OCI-LY7 (cell line): ENCODE measurements around the gene TBX2. TPM values are rescaled to one million over a fixed set of nuclear protein-coding genes. Genes with fewer than 3 reads are reported as not detected.

Experiments used
- BruUV-seq: library from RNA; stranded (reverse); fragments of 400-500 nt; replicated peaks from 2 replicates; lab custom pipeline; 2021; lab: Mats Ljungman, UMichigan
- CTCF ChIA-PET: fragments of 300-600 bp; sonication (Branson Sonifier 250); formaldehyde crosslinking; loops from one replicate; lab custom pipeline; 2022; ENCODE audit warnings: antibody characterized with exemption; ENCODE audit not compliant: unreplicated experiment; lab: Charles Lee
- POLR2A ChIA-PET: fragments of 300-600 bp; sonication (Branson Sonifier 250); formaldehyde crosslinking; loops from one replicate; lab custom pipeline; 2022; ENCODE audit warnings: antibody characterized with exemption; lab: Charles Lee
- DNase-seq: peaks from one replicate; pipeline ENCODE4 v3.0.0-alpha.2; 2015; ENCODE audit warnings: low spot score
- H2AFZ ChIP-seq: fragments of 200-600 bp; sonication (generic), shearing (Covaris generic); 2 replicates; pipeline ENCODE4 v1.6.1; 2014; ENCODE audit warnings: mild to moderate bottlenecking, antibody characterized with exemption, low read length, moderate library complexity
- H3K27ac ChIP-seq: fragments of 200-600 bp; sonication (generic); 2 replicates; pipeline ENCODE4 v1.5.1; 2014; ENCODE audit warnings: mixed run types, low read depth, mild to moderate bottlenecking, moderate library complexity, low read length, inconsistent platforms; ENCODE audit not compliant: poor library complexity, severe bottlenecking
- H3K36me3 ChIP-seq: fragments of 200-600 bp; sonication (generic); 2 replicates; pipeline ENCODE4 v1.6.1; 2014; ENCODE audit warnings: mild to moderate bottlenecking, antibody characterized with exemption, low read length, moderate library complexity, mixed read lengths; ENCODE audit not compliant: insufficient read depth
- H3K4me1 ChIP-seq: fragments of 200-600 bp; sonication (generic); 2 replicates; pipeline ENCODE4 v1.5.1; 2014; ENCODE audit warnings: mild to moderate bottlenecking, low read length; ENCODE audit not compliant: insufficient read depth, poor library complexity, severe bottlenecking
- H3K4me2 ChIP-seq: fragments of 200-600 bp; sonication (generic); 2 replicates; pipeline ENCODE4 v1.6.1; 2014; ENCODE audit warnings: mild to moderate bottlenecking, low read length
- H3K4me3 ChIP-seq: fragments of 200-600 bp; sonication (generic); 2 replicates; pipeline ENCODE4 v1.5.1; 2014; ENCODE audit warnings: mild to moderate bottlenecking, low read depth, low read length; ENCODE audit not compliant: poor library complexity, severe bottlenecking
- H3K79me2 ChIP-seq: fragments of 200-600 bp; sonication (generic); 2 replicates; pipeline ENCODE4 v1.6.1; 2016; ENCODE audit warnings: low read depth, mild to moderate bottlenecking, low read length, moderate library complexity, mixed read lengths; ENCODE audit not compliant: insufficient read depth
- H3K9me2 ChIP-seq: fragments of 200-600 bp; sonication (generic); 2 replicates; pipeline ENCODE4 v1.6.1; 2016; ENCODE audit warnings: mild to moderate bottlenecking, low read length, mixed read lengths; ENCODE audit not compliant: insufficient read depth
- H3K9me3 ChIP-seq: fragments of 200-600 bp; sonication (generic); 2 replicates; pipeline ENCODE4 v1.6.1; 2014; ENCODE audit warnings: mild to moderate bottlenecking, mixed run types, low read length, mixed read lengths
- H4K20me1 ChIP-seq: fragments of 200-600 bp; sonication (generic); 2 replicates; pipeline ENCODE4 v1.6.1; 2014; ENCODE audit warnings: mild to moderate bottlenecking, antibody characterized with exemption, low read length, moderate library complexity, mixed read lengths; ENCODE audit not compliant: insufficient read depth
- CTCF ChIP-seq: fragments of 200-600 bp; sonication (generic); conservative IDR thresholded peaks from 2 replicates; pipeline ENCODE4 v1.5.1; 2014; ENCODE audit warnings: mild to moderate bottlenecking, antibody characterized with exemption, low read length, moderate library complexity, mixed read lengths
- EZH2phosphoT487 ChIP-seq: fragments of 200-600 bp; sonication (generic); IDR thresholded peaks from 2 replicates; pipeline ENCODE4 v1.6.1; 2018; ENCODE audit warnings: low read depth, borderline replicate concordance, mild to moderate bottlenecking, mixed run types, antibody characterized with exemption, low read length, moderate library complexity, mixed read lengths
- intact Hi-C: fragments of 100-400 bp; cut with micrococcal nuclease; formaldehyde crosslinking; loops from one replicate; pipeline ENCODE4 v1.10.0; 2022; ENCODE audit not compliant: unreplicated experiment
- total RNA-seq, 2 experiments: library from RNA; depleted of rRNA in 1 of 2; stranded (reverse); fragments of >200 nt in 1 of 2; shearing (Covaris generic) in 1 of 2; gene quantifications; 2 replicates each; pipeline ENCODE4 v1.2.3, GENCODE V29; 2014 to 2022

The TBX2 gene
- total RNA-seq, 2 experiments from 2014 or later, result not detected

- H3K36me3 ChIP-seq, result no peaks in the 10 kb centered on the region
- no peak overlapping the region for H3K27ac ChIP-seq
- H3K9me2 ChIP-seq, result no peaks in the 10 kb centered on the region
- no peaks in the 10 kb centered on the region for H3K79me2 ChIP-seq
- no TSS peak for BruUV-seq
- TF ChIP-seq CTCF (no peak), EZH2phosphoT487 (no peak)
- H3K4me2 ChIP-seq, result no peak overlapping the region
- H3K4me1 ChIP-seq, result no peaks in the 10 kb centered on the region
- CTCF ChIA-PET, result no interaction called here
- intact Hi-C loops, result no loop called here
- no peaks in the 10 kb centered on the region for H4K20me1 ChIP-seq
- H3K4me3 ChIP-seq, result no peak overlapping the region
- POLR2A ChIA-PET, result no interaction called here
- no peak for DNase-seq
- H2AFZ ChIP-seq, result no peak overlapping the region
- H3K9me3 ChIP-seq, result no peaks in the 10 kb centered on the region
These were observed 3.0 kb upstream of the TBX2 start for GRCh38 chr17:61396586-61397085.

DNA sequence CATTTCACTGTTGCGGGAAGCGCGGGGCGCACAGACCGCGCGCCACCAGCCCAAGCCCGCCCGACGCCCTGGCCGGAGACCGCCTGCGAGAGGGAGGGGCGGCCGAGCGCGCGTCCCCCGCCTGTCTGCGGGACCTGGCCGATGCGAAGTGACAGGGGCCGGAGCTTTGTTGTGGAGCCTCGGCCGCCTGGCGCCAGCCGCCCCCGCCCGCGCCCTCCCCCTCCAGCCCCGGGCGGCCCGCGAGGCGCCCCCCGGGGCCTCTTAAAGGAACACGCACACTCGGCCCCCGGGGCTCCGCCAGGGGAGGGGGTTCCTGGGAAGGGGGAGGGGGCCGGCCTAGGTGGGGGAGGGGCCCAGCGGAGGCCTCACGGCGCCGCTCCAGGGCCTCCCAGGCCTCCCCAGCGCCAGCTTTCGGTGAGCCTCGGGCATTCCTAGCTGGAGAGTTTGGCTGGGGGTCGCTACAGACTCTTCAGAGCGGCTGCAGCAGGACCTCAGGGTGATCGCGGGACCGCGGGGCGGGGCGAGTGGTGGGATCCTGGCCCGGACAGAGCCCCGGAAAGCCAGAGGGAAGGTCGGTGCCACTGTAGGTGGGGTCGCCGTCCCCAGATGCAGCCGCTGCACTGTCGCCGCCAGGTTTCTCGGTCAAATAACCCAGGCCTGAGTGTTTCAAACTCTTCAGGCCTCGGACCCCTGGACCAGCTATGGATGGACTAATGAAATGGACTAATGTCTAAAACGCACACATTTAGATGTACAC is 2.4 kb upstream of the TBX2 start:
- no peaks in the 10 kb centered on the region for H3K79me2 ChIP-seq
- H3K9me3 ChIP-seq, result no peaks in the 10 kb centered on the region
- intact Hi-C loops, result no loop called here
- ChIA-PET CTCF (no interaction called here), POLR2A (no interaction called here)
- no peak overlapping the region for H3K4me3 ChIP-seq
- H2AFZ ChIP-seq, result no peak overlapping the region
- DNase-seq, result no peak
- H4K20me1 ChIP-seq, result no peaks in the 10 kb centered on the region
- H3K36me3 ChIP-seq, result no peaks in the 10 kb centered on the region
- TF ChIP-seq EZH2phosphoT487 (no peak), CTCF (no peak)
- no peak overlapping the region for H3K27ac ChIP-seq
- no peak overlapping the region for H3K4me2 ChIP-seq
- BruUV-seq, result no TSS peak
- H3K4me1 ChIP-seq, result no peaks in the 10 kb centered on the region
- H3K9me2 ChIP-seq, result no peaks in the 10 kb centered on the region

DNA sequence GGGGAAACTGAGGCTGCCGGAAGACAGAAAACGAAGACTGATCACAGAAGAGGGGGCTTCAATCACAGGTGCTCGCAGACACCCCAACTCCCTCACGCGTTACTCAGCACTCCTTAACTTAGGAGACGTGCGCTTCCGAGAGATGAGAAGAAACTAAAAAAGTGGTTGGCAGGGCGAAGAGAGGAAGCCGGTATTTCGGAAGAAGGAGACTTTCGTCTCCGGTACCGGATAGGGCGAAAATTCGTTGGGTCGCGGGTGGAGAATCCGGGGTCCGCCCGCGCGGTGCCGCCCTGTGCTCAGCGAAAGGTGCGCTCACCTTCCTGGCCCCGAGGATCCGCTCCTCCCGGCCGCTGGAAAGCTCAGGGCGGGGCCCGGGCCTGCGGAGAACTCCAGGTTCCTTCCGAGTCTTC is 917 bp upstream of the TBX2 start:
- Histone ChIP-seq H4K20me1 (no peaks in the 10 kb centered on the region), H3K27ac (no peak overlapping the region), H3K4me2 (no peak overlapping the region), H3K36me3 (no peaks in the 10 kb centered on the region), H3K4me1 (no peaks in the 10 kb centered on the region), H2AFZ (no peak overlapping the region), H3K4me3 (no peak overlapping the region), H3K9me2 (no peaks in the 10 kb centered on the region), H3K79me2 (no peaks in the 10 kb centered on the region), H3K9me3 (no peaks in the 10 kb centered on the region)
- DNase-seq, result no peak
- POLR2A ChIA-PET, result no interaction called here
- CTCF ChIA-PET, result no interaction called here
- BruUV-seq, result no TSS peak
- intact Hi-C loops, result no loop called here
- TF ChIP-seq CTCF (no peak), EZH2phosphoT487 (no peak)
